GM19455 (cell line): ENCODE results near the gene DNMBP.
A peak's percentile ranks its signal among the peaks of the same experiment; 100 is the strongest.

Experiments
- ATAC-seq: cut with Tn5 transposase; IDR thresholded peaks from one replicate; pipeline ENCODE4 v1.9.1; 2021; ENCODE audit not compliant: unreplicated experiment

The DNMBP gene

GRCh38 chr10:100009793-100010676 lies at the start of gene DNMBP:
Gene DNMBP (minus strand): TSS chr10:100009947. CDS start chr10:99972124, 37,823 bp downstream.
- peak; percentile 70 for ATAC-seq

GRCh38 chr10:100057948-100058347 lies 48.2 kb upstream of the DNMBP start:
- no peak for ATAC-seq

- ATAC-seq, result no peak
These were observed 44.1 kb upstream of the DNMBP start for GRCh38 chr10:100053686-100054460.

GRCh38 chr10:100046021-100046486 lies 36.3 kb upstream of the DNMBP start:
- ATAC-seq, result peak; percentile 62

- ATAC-seq, result peak; percentile 15
These were observed 35.8 kb upstream of the DNMBP start for GRCh38 chr10:100045592-100045991.

- ATAC-seq, result no peak
These were observed 34.0 kb upstream of the DNMBP start for GRCh38 chr10:100043796-100044195.

GRCh38 chr10:100043344-100043743 lies 33.6 kb upstream of the DNMBP start:
- ATAC-seq, result no peak

- no peak for ATAC-seq
These were observed 31.7 kb upstream of the DNMBP start for GRCh38 chr10:100041306-100042002.

GRCh38 chr10:100038561-100039071 lies 28.9 kb upstream of the DNMBP start:
- no peak for ATAC-seq

- no peak for ATAC-seq
These were observed 28.1 kb upstream of the DNMBP start for GRCh38 chr10:100037758-100038315.

- no peak for ATAC-seq
These were observed 27.1 kb upstream of the DNMBP start for GRCh38 chr10:100036850-100037249.

- no peak for ATAC-seq
These were observed 24.1 kb upstream of the DNMBP start for GRCh38 chr10:100033766-100034418.

- ATAC-seq, result no peak
These were observed 17.7 kb upstream of the DNMBP start for GRCh38 chr10:100027416-100027815.

- no peak for ATAC-seq
These were observed 15.8 kb upstream of the DNMBP start for GRCh38 chr10:100025576-100025975.

- no peak for ATAC-seq
These were observed 15.0 kb upstream of the DNMBP start for GRCh38 chr10:100024748-100025147.

GRCh38 chr10:100022403-100022802 lies 12.7 kb upstream of the DNMBP start:
- no peak for ATAC-seq

- ATAC-seq, result no peak
These were observed 11.6 kb upstream of the DNMBP start for GRCh38 chr10:100021322-100021721.

- no peak for ATAC-seq
These were observed 11.1 kb upstream of the DNMBP start for GRCh38 chr10:100020886-100021253.

GRCh38 chr10:100020142-100020885 lies 10.6 kb upstream of the DNMBP start:
- peak; percentile 60 for ATAC-seq

- no peak for ATAC-seq
These were observed 10.0 kb upstream of the DNMBP start for GRCh38 chr10:100019787-100020141.
